ENCODE measurements around the gene ABCA1.

ABCA1 gene

DNA sequence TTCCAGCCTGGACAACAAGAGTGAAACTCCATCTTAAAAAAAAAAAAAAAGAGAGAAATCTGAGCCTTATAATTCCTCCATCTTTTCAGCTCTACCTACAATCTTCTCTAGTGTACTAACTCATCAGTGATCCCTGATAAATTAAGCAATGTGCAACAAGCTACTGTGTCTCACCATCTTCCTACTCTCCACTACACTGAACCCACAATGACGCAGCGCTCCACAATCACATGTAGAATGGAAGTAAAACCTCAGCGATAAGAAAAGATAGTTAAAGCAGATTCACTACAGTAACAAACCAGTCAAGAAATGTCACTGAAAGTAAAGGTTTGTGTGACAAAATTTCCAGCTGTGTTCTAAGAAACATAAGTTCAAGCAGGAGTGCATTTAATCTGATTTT is 13.5 kb downstream of the ABCA1 start:
- H3K4me3 ChIP-seq (ENCODE audit: low read depth, low read length) = no peak overlapping the region
- no peak overlapping the region for H3K9ac ChIP-seq
- no peaks in the 10 kb centered on the region for H3K36me3 ChIP-seq (ENCODE audit: control insufficient read depth, insufficient read depth, low read length)
- H3K27me3 ChIP-seq (ENCODE audit: control insufficient read depth, insufficient read depth, low read length) = no peaks in the 10 kb centered on the region
- no peak overlapping the region for H3K4me2 ChIP-seq (ENCODE audit: low read length)
- H3K79me2 ChIP-seq = peaks cover 6% of the 10 kb centered on the region
- H3K4me1 ChIP-seq = peaks cover 4% of the 10 kb centered on the region
- H2AFZ ChIP-seq = no peak overlapping the region
- TF ChIP-seq, protein P1, sequence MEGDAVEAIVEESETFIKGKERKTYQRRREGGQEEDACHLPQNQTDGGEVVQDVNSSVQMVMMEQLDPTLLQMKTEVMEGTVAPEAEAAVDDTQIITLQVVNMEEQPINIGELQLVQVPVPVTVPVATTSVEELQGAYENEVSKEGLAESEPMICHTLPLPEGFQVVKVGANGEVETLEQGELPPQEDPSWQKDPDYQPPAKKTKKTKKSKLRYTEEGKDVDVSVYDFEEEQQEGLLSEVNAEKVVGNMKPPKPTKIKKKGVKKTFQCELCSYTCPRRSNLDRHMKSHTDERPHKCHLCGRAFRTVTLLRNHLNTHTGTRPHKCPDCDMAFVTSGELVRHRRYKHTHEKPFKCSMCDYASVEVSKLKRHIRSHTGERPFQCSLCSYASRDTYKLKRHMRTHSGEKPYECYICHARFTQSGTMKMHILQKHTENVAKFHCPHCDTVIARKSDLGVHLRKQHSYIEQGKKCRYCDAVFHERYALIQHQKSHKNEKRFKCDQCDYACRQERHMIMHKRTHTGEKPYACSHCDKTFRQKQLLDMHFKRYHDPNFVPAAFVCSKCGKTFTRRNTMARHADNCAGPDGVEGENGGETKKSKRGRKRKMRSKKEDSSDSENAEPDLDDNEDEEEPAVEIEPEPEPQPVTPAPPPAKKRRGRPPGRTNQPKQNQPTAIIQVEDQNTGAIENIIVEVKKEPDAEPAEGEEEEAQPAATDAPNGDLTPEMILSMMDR (IDR thresholded peaks at IDR 0.05) = no peak
- H3K9me3 ChIP-seq (ENCODE audit: control insufficient read depth, low read length) = no peaks in the 10 kb centered on the region
- no peak overlapping the region for H3K27ac ChIP-seq

DNA sequence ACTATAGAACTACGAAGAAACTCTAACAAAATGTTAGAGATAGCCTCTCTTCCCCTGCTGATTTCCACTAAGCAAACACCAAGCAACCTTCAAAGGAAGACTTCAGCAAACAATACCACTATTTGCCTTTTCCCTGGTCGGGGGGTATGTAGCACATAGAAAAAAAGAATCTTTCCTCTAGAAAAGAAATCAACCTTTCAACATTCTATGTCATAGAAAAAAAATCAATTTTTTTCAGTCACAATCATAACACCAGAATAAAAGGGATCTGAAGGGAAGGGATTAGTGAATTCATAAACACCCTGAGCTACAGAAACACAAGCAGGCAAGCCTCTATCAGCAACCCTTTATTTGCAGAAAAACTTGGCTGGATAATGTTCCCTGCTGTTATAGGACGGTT is 15.3 kb downstream of the ABCA1 start:
- no peak overlapping the region for H3K9ac ChIP-seq
- peaks cover 4% of the 10 kb centered on the region for H3K4me1 ChIP-seq

GRCh38 chr9:104911032-104911607 is 16.8 kb downstream of the ABCA1 start:
- Histone ChIP-seq H3K79me2 (no peaks in the 10 kb centered on the region), H2AFZ (no peak overlapping the region), H3K27me3 (ENCODE audit: control insufficient read depth, insufficient read depth, low read length) (no peaks in the 10 kb centered on the region), H3K9ac (no peak overlapping the region), H3K27ac (no peak overlapping the region), H3K4me1 (peaks cover 4% of the 10 kb centered on the region), H3K4me3 (ENCODE audit: low read depth, low read length) (no peak overlapping the region), H3K36me3 (ENCODE audit: control insufficient read depth, insufficient read depth, low read length) (no peaks in the 10 kb centered on the region), H3K9me3 (ENCODE audit: control insufficient read depth, low read length) (no peaks in the 10 kb centered on the region), H3K4me2 (ENCODE audit: low read length) (no peak overlapping the region)
- TF ChIP-seq, protein P1 (IDR thresholded peaks at IDR 0.05) = no peak

More for the DNA sequence above, 15.3 kb downstream of the ABCA1 start:
- Histone ChIP-seq H3K27ac (no peak overlapping the region), H3K4me3 (ENCODE audit: low read depth, low read length) (no peak overlapping the region), H3K36me3 (ENCODE audit: control insufficient read depth, insufficient read depth, low read length) (no peaks in the 10 kb centered on the region), H3K4me2 (ENCODE audit: low read length) (no peak overlapping the region), H3K9me3 (ENCODE audit: control insufficient read depth, low read length) (no peaks in the 10 kb centered on the region), H2AFZ (no peak overlapping the region), H3K79me2 (peaks cover 3% of the 10 kb centered on the region), H3K27me3 (ENCODE audit: control insufficient read depth, insufficient read depth, low read length) (no peaks in the 10 kb centered on the region)
- TF ChIP-seq, protein P1 (IDR thresholded peaks at IDR 0.05) = no peak

DNA sequence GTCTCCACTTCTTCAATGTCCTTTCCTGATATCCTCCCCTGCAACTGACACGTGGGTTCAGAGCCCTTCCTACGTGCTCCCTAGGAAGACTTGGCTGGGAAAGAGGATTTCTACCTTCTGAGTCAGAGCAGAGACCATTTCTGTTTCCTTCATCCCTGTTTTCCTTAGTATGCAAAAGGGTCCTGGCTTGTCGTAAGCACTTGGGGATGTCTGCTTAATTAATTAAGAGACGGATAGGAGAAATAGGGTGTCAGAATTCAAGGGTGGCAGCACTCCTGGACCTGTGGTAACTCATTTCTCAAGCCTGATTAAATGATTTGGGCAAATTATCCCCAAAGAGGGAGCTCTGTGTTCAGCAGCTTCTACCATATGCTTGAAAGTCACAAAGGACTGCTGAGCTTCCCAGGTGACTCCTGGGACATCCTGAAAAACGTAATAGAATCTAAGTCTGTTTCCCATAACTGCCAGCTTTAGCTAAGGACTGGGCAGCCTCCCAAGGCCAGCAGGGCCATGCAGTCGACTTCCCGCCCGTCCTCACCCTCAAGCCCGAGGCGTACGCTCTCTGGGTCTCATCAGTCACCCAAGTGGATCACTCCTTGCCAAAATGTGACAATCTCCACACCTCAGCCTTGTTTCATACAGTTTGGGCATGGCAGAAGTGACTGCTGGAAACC is 20.5 kb downstream of the ABCA1 start:
- TF ChIP-seq, protein P1 (IDR thresholded peaks at IDR 0.05) = no peak
- Histone ChIP-seq H3K27ac (no peak overlapping the region), H3K27me3 (ENCODE audit: control insufficient read depth, insufficient read depth, low read length) (no peaks in the 10 kb centered on the region), H3K9me3 (ENCODE audit: control insufficient read depth, low read length) (no peaks in the 10 kb centered on the region), H3K4me1 (peaks cover 4% of the 10 kb centered on the region), H3K4me3 (ENCODE audit: low read depth, low read length) (no peak overlapping the region), H2AFZ (no peak overlapping the region), H3K79me2 (no peaks in the 10 kb centered on the region), H3K9ac (no peak overlapping the region), H3K36me3 (ENCODE audit: control insufficient read depth, insufficient read depth, low read length) (no peaks in the 10 kb centered on the region), H3K4me2 (ENCODE audit: low read length) (no peak overlapping the region)
